PC-9 (cell line): ENCODE results near the gene AKR1A1.

Experiments used
- EZH2 ChIP-seq: fragments of 200-600 bp; sonication (generic); IDR thresholded peaks from 2 replicates; pipeline ENCODE4 v1.8.0; 2017; ENCODE audit warnings: antibody characterized with exemption, low read depth
- TF ChIP-seq, protein P1 (sequence below): fragments of 200-600 bp; sonication (generic); conservative IDR thresholded peaks from 2 replicates; pipeline ENCODE4 v1.6.1; 2017; ENCODE audit warnings: mixed run types, antibody characterized with exemption, mild to moderate bottlenecking, moderate library complexity

- TF ChIP-seq, protein P1, sequence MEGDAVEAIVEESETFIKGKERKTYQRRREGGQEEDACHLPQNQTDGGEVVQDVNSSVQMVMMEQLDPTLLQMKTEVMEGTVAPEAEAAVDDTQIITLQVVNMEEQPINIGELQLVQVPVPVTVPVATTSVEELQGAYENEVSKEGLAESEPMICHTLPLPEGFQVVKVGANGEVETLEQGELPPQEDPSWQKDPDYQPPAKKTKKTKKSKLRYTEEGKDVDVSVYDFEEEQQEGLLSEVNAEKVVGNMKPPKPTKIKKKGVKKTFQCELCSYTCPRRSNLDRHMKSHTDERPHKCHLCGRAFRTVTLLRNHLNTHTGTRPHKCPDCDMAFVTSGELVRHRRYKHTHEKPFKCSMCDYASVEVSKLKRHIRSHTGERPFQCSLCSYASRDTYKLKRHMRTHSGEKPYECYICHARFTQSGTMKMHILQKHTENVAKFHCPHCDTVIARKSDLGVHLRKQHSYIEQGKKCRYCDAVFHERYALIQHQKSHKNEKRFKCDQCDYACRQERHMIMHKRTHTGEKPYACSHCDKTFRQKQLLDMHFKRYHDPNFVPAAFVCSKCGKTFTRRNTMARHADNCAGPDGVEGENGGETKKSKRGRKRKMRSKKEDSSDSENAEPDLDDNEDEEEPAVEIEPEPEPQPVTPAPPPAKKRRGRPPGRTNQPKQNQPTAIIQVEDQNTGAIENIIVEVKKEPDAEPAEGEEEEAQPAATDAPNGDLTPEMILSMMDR: no peak
- TF ChIP-seq EZH2: no peak
Observed at GRCh38 chr1:45566722-45567121, 16.1 kb downstream of the AKR1A1 start.
